Liver (tissue), 9 donors: ENCODE measurements around the gene VRK2. TPM values are rescaled to one million over a fixed set of nuclear protein-coding genes. Genes with fewer than 3 reads are reported as not detected.

Source experiments
- DNase-seq: peaks from one replicate; pipeline ENCODE4 v3.0.0-alpha.2; 2017; ENCODE audit warnings: low spot score
- H3K27ac ChIP-seq, 2 donors: one replicate each; pipeline ENCODE4 v1.7.0; 2013; ENCODE audit warnings: inconsistent platforms in 2 of 2, low read length in 2 of 2, control low read depth in 1 of 2, low read depth in 1 of 2, mild to moderate bottlenecking in 1 of 2
- H3K27me3 ChIP-seq, 4 donors: one replicate each; pipeline versions ENCODE4 v1.6.1 to v1.7.0; 2013; ENCODE audit warnings: low read length in 3 of 4, inconsistent platforms in 1 of 4, mild to moderate bottlenecking in 1 of 4, moderate library complexity in 1 of 4; ENCODE audit not compliant: control insufficient read depth in 4 of 4, insufficient read depth in 4 of 4
- H3K36me3 ChIP-seq, 4 donors: one replicate each; pipeline versions ENCODE4 v1.6.1 to v1.7.0; 2013; ENCODE audit warnings: low read length in 3 of 4, mild to moderate bottlenecking in 3 of 4, low read depth in 1 of 4, moderate library complexity in 1 of 4; ENCODE audit not compliant: control insufficient read depth in 4 of 4, insufficient read depth in 3 of 4
- H3K4me1 ChIP-seq, 4 donors: one replicate each; pipeline versions ENCODE4 v1.6.1 to v1.7.0; 2013; ENCODE audit warnings: low read length in 3 of 4, mild to moderate bottlenecking in 3 of 4, moderate library complexity in 1 of 4; ENCODE audit not compliant: control insufficient read depth in 4 of 4, insufficient read depth in 4 of 4
- H3K4me3 ChIP-seq, 3 donors: one replicate each; pipeline versions ENCODE4 v1.6.1 to v1.7.0; 2013; ENCODE audit warnings: low read length in 3 of 3, control low read depth in 1 of 3, low read depth in 1 of 3, mild to moderate bottlenecking in 1 of 3
- H3K9ac ChIP-seq, 2 donors: one replicate each; pipeline ENCODE4 v1.7.0; 2013; ENCODE audit warnings: low read length in 2 of 2, mild to moderate bottlenecking in 2 of 2, moderate library complexity in 2 of 2, control low read depth in 1 of 2, low read depth in 1 of 2
- H3K9me3 ChIP-seq, 4 donors: one replicate each; pipeline versions ENCODE4 v1.6.1 to v1.7.0; 2013; ENCODE audit warnings: low read length in 3 of 4; ENCODE audit not compliant: control insufficient read depth in 4 of 4
- ATF3 ChIP-seq: IDR thresholded peaks from 2 replicates; pipeline ENCODE4 v1.6.1; 2016; ENCODE audit warnings: antibody characterized with exemption
- CTCF ChIP-seq: fragments of 150-350 bp; IDR thresholded peaks from 2 replicates; pipeline ENCODE4 v1.5.1; 2017; ENCODE audit warnings: improper control_type of control experiment, low read depth, low read length; ENCODE audit not compliant: missing input control
- EGR1 ChIP-seq, 2 donors: IDR thresholded peaks; 2 replicates each; pipeline ENCODE4 v1.6.1; 2016 to 2018; ENCODE audit warnings: antibody characterized with exemption in 2 of 2, low read depth in 2 of 2
- FOXA1 ChIP-seq: IDR thresholded peaks from 2 replicates; pipeline ENCODE4 v1.6.1; 2016; ENCODE audit warnings: antibody characterized with exemption
- FOXA2 ChIP-seq: IDR thresholded peaks from 2 replicates; pipeline ENCODE4 v1.6.1; 2016; ENCODE audit warnings: antibody characterized with exemption
- GABPA ChIP-seq, 2 donors: IDR thresholded peaks in 1 of 2; conservative IDR thresholded peaks in 1 of 2; 2 replicates each; pipeline ENCODE4 v1.6.1; 2016; ENCODE audit warnings: antibody characterized with exemption in 2 of 2, mild to moderate bottlenecking in 1 of 2, moderate library complexity in 1 of 2
- HNF4A ChIP-seq, 2 donors: conservative IDR thresholded peaks; 2 replicates each; pipeline ENCODE4 v1.6.1; 2016; ENCODE audit warnings: antibody characterized with exemption in 2 of 2, mild to moderate bottlenecking in 2 of 2
- HNF4G ChIP-seq: IDR thresholded peaks from 2 replicates; pipeline ENCODE4 v1.6.1; 2016; ENCODE audit warnings: antibody characterized with exemption
- JUND ChIP-seq, 2 donors: IDR thresholded peaks; 2 replicates each; pipeline ENCODE4 v1.6.1; 2016; ENCODE audit warnings: antibody characterized with exemption in 2 of 2
- MAX ChIP-seq: IDR thresholded peaks from 2 replicates; pipeline ENCODE4 v1.6.1; 2016; ENCODE audit warnings: antibody characterized with exemption
- NR2F2 ChIP-seq: IDR thresholded peaks from 2 replicates; pipeline ENCODE4 v1.6.1; 2016; ENCODE audit warnings: antibody characterized with exemption
- RAD21 ChIP-seq, 2 donors: IDR thresholded peaks; 2 replicates each; pipeline ENCODE4 v1.6.1; 2016; ENCODE audit warnings: antibody characterized with exemption in 2 of 2, mild to moderate bottlenecking in 2 of 2
- REST ChIP-seq: IDR thresholded peaks from 2 replicates; pipeline ENCODE4 v1.6.1; 2016; ENCODE audit warnings: antibody characterized with exemption, mild to moderate bottlenecking
- RXRA ChIP-seq, 2 donors: IDR thresholded peaks; 2 replicates each; pipeline ENCODE4 v1.6.1; 2017 to 2018; ENCODE audit warnings: antibody characterized with exemption in 2 of 2, mild to moderate bottlenecking in 1 of 2
- SP1 ChIP-seq: IDR thresholded peaks from 2 replicates; pipeline ENCODE4 v1.6.1; 2018; ENCODE audit warnings: antibody characterized with exemption, mild to moderate bottlenecking
- TAF1 ChIP-seq: conservative IDR thresholded peaks from 2 replicates; pipeline ENCODE4 v1.6.1; 2016; ENCODE audit warnings: antibody characterized with exemption, mild to moderate bottlenecking
- YY1 ChIP-seq: IDR thresholded peaks from 2 replicates; pipeline ENCODE4 v1.6.1; 2016; ENCODE audit warnings: antibody characterized with exemption, mild to moderate bottlenecking
- ZBTB33 ChIP-seq: IDR thresholded peaks from 2 replicates; pipeline ENCODE4 v1.6.1; 2016; ENCODE audit warnings: antibody characterized with exemption
- polyA plus RNA-seq, 2 donors: library from polyadenylated mRNA; stranded (reverse) in 1 of 2; unstranded in 1 of 2; fragments of 200-250 nt in 1 of 2; fragments of >200 nt in 1 of 2; fragmentation: Nextera tagmentation in 1 of 2; extraction: Ambion mirVana in 1 of 2; gene quantifications; one replicate each; pipeline versions ENCODE4 v1.2.1 to v1.2.3, GENCODE V29; 2013 to 2015
- total RNA-seq, 2 donors: library from RNA; depleted of rRNA; stranded (reverse); fragments of >200 nt; gene quantifications; one replicate each; pipeline ENCODE4 v1.2.3, GENCODE V29; 2014
- donor health status: healthy.
- donor health status: healthy.
- donor health status: healthy.
- donor health status: healthy.
- donor health status: healthy.

Gene VRK2
- total and polyA plus RNA-seq, 4 donors: 5.4 to 17.3 (median 8.5) TPM

GRCh38 chr2:58081000-58081399, 34.4 kb downstream of the VRK2 start:
- Histone ChIP-seq H3K36me3 (peaks cover 0 to 2% (median 0%) of the 10 kb centered on the region in 4 donors), H3K27me3 (no peaks in the 10 kb centered on the region), H3K4me3 (no peak overlapping the region), H3K9ac (no peak overlapping the region), H3K9me3 (no peaks in the 10 kb centered on the region), H3K27ac (no peak overlapping the region), H3K4me1 (no peaks in the 10 kb centered on the region)
- DNase-seq: no peak
- TF ChIP-seq ZBTB33 (no peak), EGR1 (IDR thresholded peaks at IDR 0.05; ENCODE audit: low read depth in 2 of 2) (no peak), HNF4A (conservative IDR thresholded peaks at IDR 0.05) (no peak), JUND (IDR thresholded peaks at IDR 0.05) (no peak), REST (no peak), RXRA (IDR thresholded peaks at IDR 0.05) (no peak), TAF1 (no peak), FOXA2 (no peak), SP1 (no peak), HNF4G (no peak), CTCF (no peak), RAD21 (IDR thresholded peaks at IDR 0.05) (no peak), FOXA1 (no peak), YY1 (no peak), GABPA (IDR thresholded peaks at IDR 0.05 in 1 of 2, conservative IDR thresholded peaks at IDR 0.05 in 1 of 2) (no peak), NR2F2 (no peak), ATF3 (no peak), MAX (no peak)
